CD4-positive, alpha-beta T cell treated with Interleukin-6 for 4 hours (primary cell): ENCODE results near the gene CHST3.

Source experiments
- DNase-seq: peaks from one replicate; pipeline ENCODE4 v3.0.0-alpha.2; 2020; ENCODE audit warnings: mixed read lengths

The CHST3 gene

GRCh38 chr10:72034761-72035160 lies 70.6 kb downstream of the CHST3 start:
- DNase-seq, result no peak

GRCh38 chr10:72035252-72035887 lies 71.2 kb downstream of the CHST3 start:
- DNase-seq, result no peak

GRCh38 chr10:72037266-72037665 lies 73.1 kb downstream of the CHST3 start:
- DNase-seq, result no peak

- no peak for DNase-seq
These were observed 73.6 kb downstream of the CHST3 start for GRCh38 chr10:72037811-72038210.

GRCh38 chr10:72038458-72039001 lies 74.3 kb downstream of the CHST3 start:
- DNase-seq, result no peak

GRCh38 chr10:72039377-72039776 lies 75.2 kb downstream of the CHST3 start:
- no peak for DNase-seq

GRCh38 chr10:72041491-72041890 lies 77.3 kb downstream of the CHST3 start:
- DNase-seq, result no peak

- DNase-seq, result no peak
These were observed 79.0 kb downstream of the CHST3 start for GRCh38 chr10:72043016-72043834.

- DNase-seq, result no peak
These were observed 80.3 kb downstream of the CHST3 start for GRCh38 chr10:72044417-72045041.

- DNase-seq, result no peak
These were observed 81.4 kb downstream of the CHST3 start for GRCh38 chr10:72045586-72045985.

GRCh38 chr10:72048450-72049124 lies 84.4 kb downstream of the CHST3 start:
- DNase-seq, result peak; percentile 90

- no peak for DNase-seq
These were observed 85.3 kb downstream of the CHST3 start for GRCh38 chr10:72049472-72049871.

GRCh38 chr10:72049969-72050781 lies 86.0 kb downstream of the CHST3 start:
- no peak for DNase-seq

- DNase-seq, result no peak
These were observed 86.7 kb downstream of the CHST3 start for GRCh38 chr10:72050873-72051272.

- DNase-seq, result no peak
These were observed 89.5 kb downstream of the CHST3 start for GRCh38 chr10:72053690-72054089.

- no peak for DNase-seq
These were observed 91.9 kb downstream of the CHST3 start for GRCh38 chr10:72056113-72056512.

- DNase-seq, result no peak
These were observed 92.9 kb downstream of the CHST3 start for GRCh38 chr10:72056932-72057751.

GRCh38 chr10:72058347-72058898 lies 94.2 kb downstream of the CHST3 start:
- no peak for DNase-seq

- DNase-seq, result peak; percentile 36
These were observed 95.0 kb downstream of the CHST3 start for GRCh38 chr10:72058989-72059842.
